HepG2 (cell line): Measurements from ENCODE around the gene STRADB.

Source experiments
- FOXM1 ChIP-seq: sonication (generic); formaldehyde crosslinking; IDR thresholded peaks from 2 replicates; pipeline ENCODE4 v1.5.0; 2020; ENCODE audit warnings: missing genetic modification reagents
- POLR2A ChIP-seq, 2 experiments: IDR thresholded peaks; 2 replicates each; pipeline ENCODE4 v1.6.1; 2011; ENCODE audit warnings: low read depth in 2 of 2, low read length in 2 of 2, mild to moderate bottlenecking in 1 of 2, moderate library complexity in 1 of 2; ENCODE audit not compliant: insufficient read depth in 1 of 2
- RELA ChIP-seq: sonication (generic); formaldehyde crosslinking; IDR thresholded peaks from 2 replicates; pipeline ENCODE4 v1.4.0; 2020; ENCODE audit warnings: missing genetic modification reagents
- YY1 ChIP-seq: IDR thresholded peaks from 2 replicates; pipeline ENCODE4 v1.6.1; 2011; ENCODE audit warnings: low read length, low read depth, moderate library complexity, mild to moderate bottlenecking; ENCODE audit not compliant: insufficient read depth, insufficient replicate concordance

- TF ChIP-seq RELA (CRISPR knock-in tag) (no peak), YY1 (no peak), FOXM1 (no peak), POLR2A (IDR thresholded peaks at IDR 0.05; ENCODE audit: insufficient read depth in 1 of 2, low read depth in 2 of 2, low read length in 2 of 2) (no peak)
Observed at GRCh38 chr2:201515573-201516246, 64.2 kb downstream of the STRADB start.
